Mesenchymal stem cell (in vitro differentiated cells and primary cell): ENCODE measurements around the gene AP3S2.

Source experiments
- DNase-seq: peaks from one replicate; pipeline ENCODE4 v3.0.0-alpha.2; 2013
- H2AFZ ChIP-seq: one replicate; pipeline ENCODE4 v1.6.1; 2013; ENCODE audit warnings: low read depth, mild to moderate bottlenecking, control low read depth, inconsistent platforms, low read length, moderate library complexity
- H2AK5ac ChIP-seq: 2 replicates; pipeline ENCODE4 v1.6.1; 2013; ENCODE audit warnings: low read length, moderate library complexity, mild to moderate bottlenecking, inconsistent platforms; ENCODE audit not compliant: severe bottlenecking
- H2BK120ac ChIP-seq: one replicate; pipeline ENCODE4 v1.6.1; 2013; ENCODE audit warnings: low read depth, mild to moderate bottlenecking, inconsistent platforms, low read length, moderate library complexity
- H2BK12ac ChIP-seq, 2 experiments: one replicate each; pipeline ENCODE4 v1.6.1; 2013; ENCODE audit warnings: inconsistent platforms in 2 of 2, low read length in 2 of 2, mild to moderate bottlenecking in 2 of 2, moderate library complexity in 2 of 2, control low read depth in 1 of 2
- H2BK15ac ChIP-seq: one replicate; pipeline ENCODE4 v1.6.1; 2013; ENCODE audit warnings: mild to moderate bottlenecking, low read depth, inconsistent platforms; ENCODE audit not compliant: poor library complexity, severe bottlenecking
- H2BK5ac ChIP-seq: 2 replicates; pipeline ENCODE4 v1.6.1; 2013; ENCODE audit warnings: low read depth, mild to moderate bottlenecking, low read length, control low read depth, inconsistent platforms; ENCODE audit not compliant: poor library complexity, severe bottlenecking
- H3K14ac ChIP-seq, 2 experiments: one replicate each; pipeline ENCODE4 v1.6.1; 2013; ENCODE audit warnings: inconsistent platforms in 2 of 2, low read length in 2 of 2, control low read depth in 1 of 2, mild to moderate bottlenecking in 1 of 2, moderate library complexity in 1 of 2
- H3K18ac ChIP-seq, 2 experiments: one replicate each; pipeline ENCODE4 v1.6.1; 2013; ENCODE audit warnings: inconsistent platforms in 2 of 2, low read length in 2 of 2, control low read depth in 1 of 2, low read depth in 1 of 2, mild to moderate bottlenecking in 1 of 2
- H3K23ac ChIP-seq, 2 experiments: one replicate each; pipeline ENCODE4 v1.6.1; 2013; ENCODE audit warnings: inconsistent platforms in 2 of 2, low read length in 2 of 2, mild to moderate bottlenecking in 2 of 2, moderate library complexity in 2 of 2, control low read depth in 1 of 2
- H3K27ac ChIP-seq: 2 replicates; pipeline ENCODE4 v1.5.1; 2013; ENCODE audit warnings: mild to moderate bottlenecking, moderate library complexity, low read length, control low read depth, inconsistent platforms; ENCODE audit not compliant: poor library complexity, severe bottlenecking
- H3K27me3 ChIP-seq, 2 experiments: 2 replicates each; pipeline versions ENCODE4 v1.6.1 to v1.7.0; 2013; ENCODE audit warnings: low read length in 2 of 2, mild to moderate bottlenecking in 2 of 2, moderate library complexity in 2 of 2, control low read depth in 1 of 2, inconsistent platforms in 1 of 2; ENCODE audit not compliant: control insufficient read depth in 1 of 2, insufficient read depth in 1 of 2
- H3K36me3 ChIP-seq, 2 experiments: 2 replicates each; pipeline versions ENCODE4 v1.6.1 to v1.7.0; 2013; ENCODE audit warnings: low read length in 2 of 2, control low read depth in 1 of 2, inconsistent platforms in 1 of 2, low read depth in 1 of 2, mild to moderate bottlenecking in 1 of 2; ENCODE audit not compliant: insufficient read depth in 2 of 2, control insufficient read depth in 1 of 2
- H3K4ac ChIP-seq, 2 experiments: one replicate each; pipeline ENCODE4 v1.6.1; 2013; ENCODE audit warnings: inconsistent platforms in 2 of 2, low read length in 2 of 2, mild to moderate bottlenecking in 2 of 2, moderate library complexity in 2 of 2, control low read depth in 1 of 2, low read depth in 1 of 2
- H3K4me1 ChIP-seq: 2 replicates; pipeline ENCODE4 v1.6.1; 2013; ENCODE audit warnings: low read depth, low read length, control low read depth; ENCODE audit not compliant: control insufficient read depth, insufficient read depth
- H3K4me2 ChIP-seq: 2 replicates; pipeline ENCODE4 v1.6.1; 2013; ENCODE audit warnings: low read length, mild to moderate bottlenecking, inconsistent platforms; ENCODE audit not compliant: poor library complexity, severe bottlenecking
- H3K4me3 ChIP-seq, 2 experiments: 2 replicates each; pipeline versions ENCODE4 v1.5.1 to v1.7.0; 2013; ENCODE audit warnings: low read length in 2 of 2, mild to moderate bottlenecking in 2 of 2, control low read depth in 1 of 2, low read depth in 1 of 2; ENCODE audit not compliant: insufficient read depth in 1 of 2
- H3K79me1 ChIP-seq: replicated peaks from 2 replicates; pipeline ENCODE4 v1.6.1; 2013; ENCODE audit warnings: mild to moderate bottlenecking, control low read depth, low read length, inconsistent platforms; ENCODE audit not compliant: poor library complexity, severe bottlenecking
- H3K9ac ChIP-seq: 2 replicates; pipeline ENCODE4 v1.7.0; 2013; ENCODE audit warnings: mild to moderate bottlenecking, low read length, moderate library complexity
- H3K9me3 ChIP-seq: 2 replicates; pipeline ENCODE4 v1.7.0; 2013; ENCODE audit warnings: mild to moderate bottlenecking, low read length; ENCODE audit not compliant: control insufficient read depth
- H4K8ac ChIP-seq: one replicate; pipeline ENCODE4 v1.6.1; 2013; ENCODE audit warnings: inconsistent platforms, mild to moderate bottlenecking, low read length, moderate library complexity
- H4K91ac ChIP-seq: one replicate; pipeline ENCODE4 v1.6.1; 2013; ENCODE audit warnings: mild to moderate bottlenecking, low read length, inconsistent platforms
- WGBS: methylation state at CpG from one replicate; pipeline ENCODE4 v1.1.7; 2013; ENCODE audit warnings: mixed read lengths; 5-methylcytosine and 5-hydroxymethylcytosine counted together

AP3S2 gene

GRCh38 chr15:89823836-89824606 lies 69.8 kb downstream of the AP3S2 start:
- Histone ChIP-seq H2BK5ac (no peak overlapping the region), H2AFZ (no peak overlapping the region), H3K79me1 (no peaks in the 10 kb centered on the region), H3K4me1 (peaks cover 35% of the 10 kb centered on the region), H3K4ac (no peak overlapping the region), H3K4me3 (no peak overlapping the region), H2BK15ac (no peak overlapping the region), H3K36me3 (peaks cover 0 to 6% of the 10 kb centered on the region in 2 experiments), H3K9ac (no peak overlapping the region), H3K14ac (peak overlapping the region in 1 of 2 experiments; percentile 39), H4K8ac (no peak overlapping the region), H3K4me2 (no peak overlapping the region), H2BK12ac (peak overlapping the region in 1 of 2 experiments; percentile 57), H3K18ac (no peak overlapping the region), H2AK5ac (peak overlapping the region; percentile 56), H3K27ac (no peak overlapping the region), H3K23ac (peak overlapping the region in 1 of 2 experiments; percentile 11), H3K27me3 (no peaks in the 10 kb centered on the region), H4K91ac (peak overlapping the region; percentile 56), H2BK120ac (no peak overlapping the region), H3K9me3 (no peaks in the 10 kb centered on the region)
- DNase-seq: no peak
- WGBS: 91% methylated on average over 16 of the region's 16 CpGs

- 83% methylated on average over 7 of the region's 7 CpGs for WGBS
Measured at GRCh38 chr15:89822951-89823711, 70.7 kb downstream of the AP3S2 start.

GRCh38 chr15:89822611-89822950 lies 71.2 kb downstream of the AP3S2 start:
- no peaks in the 10 kb centered on the region for H3K79me1 ChIP-seq
- H4K8ac ChIP-seq: no peak overlapping the region
- peak overlapping the region; percentile 75 for H3K9ac ChIP-seq
- H3K27me3 ChIP-seq: no peaks in the 10 kb centered on the region
- H3K4me3 ChIP-seq: peak overlapping the region in 1 of 2 experiments; percentile 49
- H2BK5ac ChIP-seq: no peak overlapping the region
- no peak overlapping the region for H2BK120ac ChIP-seq
- H3K27ac ChIP-seq: no peak overlapping the region
- DNase-seq: no peak
- no peak overlapping the region for H3K18ac ChIP-seq
- no peak overlapping the region for H3K4ac ChIP-seq
- H2BK15ac ChIP-seq: no peak overlapping the region
- H4K91ac ChIP-seq: no peak overlapping the region
- H3K4me1 ChIP-seq: peaks cover 25% of the 10 kb centered on the region
- 91% methylated on average over 5 of the region's 5 CpGs for WGBS
- no peaks in the 10 kb centered on the region for H3K9me3 ChIP-seq
- H2AK5ac ChIP-seq: no peak overlapping the region
- H3K36me3 ChIP-seq: peaks cover 0 to 6% of the 10 kb centered on the region in 2 experiments
- H3K23ac ChIP-seq: no peak overlapping the region
- H2AFZ ChIP-seq: no peak overlapping the region
- no peak overlapping the region for H3K14ac ChIP-seq
- H2BK12ac ChIP-seq: no peak overlapping the region
- no peak overlapping the region for H3K4me2 ChIP-seq

More at GRCh38 chr15:89822951-89823711, 70.7 kb downstream of the AP3S2 start:
- Histone ChIP-seq H3K9me3 (no peaks in the 10 kb centered on the region), H3K79me1 (no peaks in the 10 kb centered on the region), H3K4me2 (no peak overlapping the region), H3K4me3 (no peak overlapping the region), H2BK12ac (peak overlapping the region in 1 of 2 experiments; percentile 64), H2BK120ac (no peak overlapping the region), H3K14ac (peak overlapping the region in 1 of 2 experiments; percentile 89), H3K4me1 (peaks cover 27% of the 10 kb centered on the region), H3K23ac (no peak overlapping the region), H2AFZ (no peak overlapping the region), H3K36me3 (peaks cover 0 to 6% of the 10 kb centered on the region in 2 experiments), H3K9ac (peak overlapping the region; percentile 71), H3K27me3 (no peaks in the 10 kb centered on the region), H3K18ac (peak overlapping the region in 1 of 2 experiments; percentile 59), H2BK15ac (no peak overlapping the region), H2AK5ac (peak overlapping the region; percentile 27), H3K27ac (no peak overlapping the region), H4K8ac (no peak overlapping the region), H2BK5ac (peak overlapping the region; percentile 35), H3K4ac (no peak overlapping the region), H4K91ac (no peak overlapping the region)
- no peak for DNase-seq

GRCh38 chr15:89822026-89822425 lies 71.8 kb downstream of the AP3S2 start:
- peak overlapping the region in 1 of 2 experiments; percentile 49 for H3K4me3 ChIP-seq
- peaks cover 0 to 3% of the 10 kb centered on the region in 2 experiments for H3K36me3 ChIP-seq
- no peak overlapping the region for H3K14ac ChIP-seq
- no peak overlapping the region for H3K18ac ChIP-seq
- H3K79me1 ChIP-seq: no peaks in the 10 kb centered on the region
- H4K91ac ChIP-seq: no peak overlapping the region
- no peak overlapping the region for H2BK12ac ChIP-seq
- peak overlapping the region; percentile 75 for H3K9ac ChIP-seq
- 84% methylated on average over 11 of the region's 11 CpGs for WGBS
- H4K8ac ChIP-seq: no peak overlapping the region
- H2BK120ac ChIP-seq: no peak overlapping the region
- DNase-seq: no peak
- H2BK15ac ChIP-seq: no peak overlapping the region
- no peaks in the 10 kb centered on the region for H3K27me3 ChIP-seq
- H3K4me1 ChIP-seq: peaks cover 25% of the 10 kb centered on the region
- H3K9me3 ChIP-seq: no peaks in the 10 kb centered on the region
- H3K4me2 ChIP-seq: no peak overlapping the region
- no peak overlapping the region for H2AFZ ChIP-seq
- no peak overlapping the region for H3K27ac ChIP-seq
- no peak overlapping the region for H2AK5ac ChIP-seq
- H3K4ac ChIP-seq: no peak overlapping the region
- H2BK5ac ChIP-seq: no peak overlapping the region
- no peak overlapping the region for H3K23ac ChIP-seq
